HCT116 (cell line): ENCODE data around the gene PIGH. TPM values are rescaled to one million over a fixed set of nuclear protein-coding genes. Genes with fewer than 3 reads are reported as not detected.

Experiments
- ATAC-seq: fragments of 200-7000 bp; cut with Tn5 transposase; 2 replicates; pipeline ENCODE4 v1.9.1; 2020; ENCODE audit warnings: mild to moderate bottlenecking, moderate library complexity
- BruUV-seq: library from RNA; stranded (reverse); fragments of 400-500 nt; replicated peaks from 2 replicates; lab custom pipeline; 2021; lab: Mats Ljungman, UMichigan
- CTCF ChIA-PET: fragments of 300-600 bp; sonication (Branson Sonifier 250); formaldehyde crosslinking; loops from one replicate; lab custom pipeline; 2021; ENCODE audit warnings: antibody characterized with exemption; lab: Charles Lee
- POLR2A ChIA-PET: fragments of 300-600, 350-600 bp; sonication (Branson Sonifier 250); formaldehyde crosslinking; loops from one replicate; lab custom pipeline; 2021; ENCODE audit warnings: antibody characterized with exemption; lab: Charles Lee
- RAD21 ChIA-PET, 2 experiments: fragments of 300-600 bp; sonication (Branson Sonifier 250); formaldehyde crosslinking; loops; one replicate each; lab custom pipeline; 2023; ENCODE audit warnings: low total read pairs in 2 of 2; ENCODE audit not compliant: uncharacterized antibody in 2 of 2, unreplicated experiment in 2 of 2, low non-redundant PET in 1 of 2; lab: Charles Lee
- DNase-seq: peaks from one replicate; pipeline ENCODE4 v3.0.0-alpha.2; 2010; ENCODE audit warnings: low read depth, low spot score
- H2AFZ ChIP-seq: fragments of 200-600 bp; shearing (Covaris generic), sonication (generic); 2 replicates; pipeline ENCODE4 v1.6.1; 2017; ENCODE audit warnings: low read depth, mixed run types, mixed read lengths, antibody characterized with exemption, low read length; ENCODE audit not compliant: poor library complexity, severe bottlenecking
- H3K27ac ChIP-seq: 2 replicates; pipeline ENCODE4 v1.5.1; 2012; ENCODE audit warnings: low read depth, low read length
- H3K27me3 ChIP-seq: fragments of 200-600 bp; sonication (generic); 2 replicates; pipeline ENCODE4 v1.6.1; 2016; ENCODE audit warnings: mixed run types, low read length, mixed read lengths; ENCODE audit not compliant: insufficient read depth
- H3K36me3 ChIP-seq, 2 experiments: fragments of 200-500 bp in 1 of 2; fragments of 200-600 bp in 1 of 2; sonication (Bioruptor generic) in 1 of 2; sonication (generic) in 1 of 2; 2 replicates each; pipeline versions ENCODE4 v1.5.1 to v1.6.1; 2014 to 2016; ENCODE audit warnings: low read length in 2 of 2, inconsistent platforms in 1 of 2, mixed read lengths in 1 of 2, mixed run types in 1 of 2; ENCODE audit not compliant: insufficient read depth in 2 of 2, control insufficient read depth in 1 of 2
- H3K4me1 ChIP-seq, 2 experiments: fragments of 200-600 bp in 1 of 2; sonication (generic) in 1 of 2; 2 replicates each; pipeline versions ENCODE4 v1.5.1 to v1.6.1; 2012 to 2017; ENCODE audit warnings: low read length in 2 of 2, inconsistent platforms in 1 of 2, mild to moderate bottlenecking in 1 of 2, mixed read lengths in 1 of 2, mixed run types in 1 of 2, moderate library complexity in 1 of 2; ENCODE audit not compliant: insufficient read depth in 2 of 2, control insufficient read depth in 1 of 2
- H3K4me2 ChIP-seq: fragments of 200-600 bp; sonication (generic); 2 replicates; pipeline ENCODE4 v1.6.1; 2017; ENCODE audit warnings: mixed run types, low read length, mixed read lengths
- H3K4me3 ChIP-seq, 2 experiments: fragments of 200-600 bp in 1 of 2; sonication (generic) in 1 of 2; replicated peaks in 1 of 2; 2 replicates each; pipeline ENCODE4 v1.5.1; 2011 to 2016; ENCODE audit warnings: low read length in 2 of 2, control low read depth in 1 of 2, low read depth in 1 of 2, mild to moderate bottlenecking in 1 of 2, mixed read lengths in 1 of 2, mixed run types in 1 of 2
- H3K79me2 ChIP-seq: fragments of 200-600 bp; sonication (generic); 2 replicates; pipeline ENCODE4 v1.6.1; 2017; ENCODE audit warnings: mild to moderate bottlenecking, mixed run types, low read length, moderate library complexity, mixed read lengths; ENCODE audit not compliant: insufficient read depth
- H3K9ac ChIP-seq: fragments of 200-600 bp; sonication (generic); 2 replicates; pipeline ENCODE4 v1.6.1; 2016; ENCODE audit warnings: low read length, mixed read lengths
- H3K9me2 ChIP-seq: fragments of 200-600 bp; sonication (generic), shearing (Covaris generic); 2 replicates; pipeline ENCODE4 v1.6.1; 2017; ENCODE audit warnings: mixed run types, mild to moderate bottlenecking, moderate library complexity; ENCODE audit not compliant: insufficient read depth
- H3K9me3 ChIP-seq, 2 experiments: fragments of 200-500 bp in 1 of 2; fragments of 200-600 bp in 1 of 2; sonication (Bioruptor generic) in 1 of 2; sonication (generic) in 1 of 2; 2 replicates each; pipeline ENCODE4 v1.6.1; 2014 to 2017; ENCODE audit warnings: low read length in 2 of 2, mixed read lengths in 2 of 2, inconsistent platforms in 1 of 2, low read depth in 1 of 2, mild to moderate bottlenecking in 1 of 2, mixed run types in 1 of 2, moderate library complexity in 1 of 2; ENCODE audit not compliant: control insufficient read depth in 1 of 2, insufficient read depth in 1 of 2
- H4K20me1 ChIP-seq: fragments of 200-600 bp; sonication (generic), shearing (Covaris generic); 2 replicates; pipeline ENCODE4 v1.6.1; 2017; ENCODE audit warnings: mixed run types, mild to moderate bottlenecking, moderate library complexity; ENCODE audit not compliant: insufficient read depth
- ATF3 ChIP-seq: IDR thresholded peaks from 2 replicates; pipeline ENCODE4 v1.6.1; 2012
- CEBPB ChIP-seq: IDR thresholded peaks from 2 replicates; pipeline ENCODE4 v1.6.1; 2012; ENCODE audit warnings: low read depth
- CTCF ChIP-seq, 3 experiments: fragments of 200-600 bp in 1 of 3; sonication (generic) in 1 of 3; IDR thresholded peaks in 2 of 3; conservative IDR thresholded peaks in 1 of 3; 2 replicates each; pipeline ENCODE4 v1.5.1; 2012 to 2017; ENCODE audit warnings: low read depth in 2 of 3, low read length in 2 of 3, antibody characterized with exemption in 1 of 3, borderline replicate concordance in 1 of 3, control low read depth in 1 of 3, mild to moderate bottlenecking in 1 of 3, mixed read lengths in 1 of 3, mixed run types in 1 of 3, moderate library complexity in 1 of 3; ENCODE audit not compliant: insufficient read depth in 1 of 3
- EGR1 ChIP-seq: IDR thresholded peaks from 2 replicates; pipeline ENCODE4 v1.6.1; 2012; ENCODE audit warnings: low read depth
- ELF1 ChIP-seq: IDR thresholded peaks from 2 replicates; pipeline ENCODE4 v1.6.1; 2012; ENCODE audit warnings: low read depth, borderline replicate concordance
- EZH2 ChIP-seq: fragments of 200-600 bp; sonication (generic); IDR thresholded peaks from 2 replicates; pipeline ENCODE4 v1.6.1; 2017; ENCODE audit warnings: antibody characterized with exemption, mixed run types
- EZH2phosphoT487 ChIP-seq: fragments of 200-600 bp; IDR thresholded peaks from 2 replicates; pipeline ENCODE4 v1.6.1; 2018; ENCODE audit warnings: antibody characterized with exemption, borderline replicate concordance
- JUND ChIP-seq: IDR thresholded peaks from 2 replicates; pipeline ENCODE4 v1.6.1; 2012
- MAX ChIP-seq: IDR thresholded peaks from 2 replicates; pipeline ENCODE4 v1.6.1; 2012
- POLR2A ChIP-seq: IDR thresholded peaks from 2 replicates; pipeline ENCODE4 v1.7.0; 2011; ENCODE audit warnings: borderline replicate concordance; ENCODE audit not compliant: insufficient read depth, insufficient read length; ENCODE audit errors: extremely low read depth
- POLR2AphosphoS5 ChIP-seq: IDR thresholded peaks from 2 replicates; pipeline ENCODE4 v1.6.1; 2011; ENCODE audit warnings: mild to moderate bottlenecking, low read depth, low read length, moderate library complexity
- RAD21 ChIP-seq: IDR thresholded peaks from 2 replicates; pipeline ENCODE4 v1.6.1; 2012; ENCODE audit warnings: low read depth, mild to moderate bottlenecking
- REST ChIP-seq: IDR thresholded peaks from 2 replicates; pipeline ENCODE4 v1.6.1; 2012; ENCODE audit warnings: low read depth
- SIN3A ChIP-seq: IDR thresholded peaks from 2 replicates; pipeline ENCODE4 v1.6.1; 2012; ENCODE audit warnings: low read depth
- SP1 ChIP-seq: IDR thresholded peaks from 2 replicates; pipeline ENCODE4 v1.6.1; 2012; ENCODE audit warnings: low read depth
- SRF ChIP-seq: IDR thresholded peaks from 2 replicates; pipeline ENCODE4 v1.6.1; 2012; ENCODE audit warnings: low read depth
- TCF7L2 ChIP-seq: IDR thresholded peaks from 2 replicates; pipeline ENCODE4 v1.7.0; 2011; ENCODE audit warnings: borderline replicate concordance, inconsistent platforms; ENCODE audit not compliant: insufficient read depth, insufficient read length; ENCODE audit errors: extremely low read depth
- YY1 ChIP-seq: IDR thresholded peaks from 2 replicates; pipeline ENCODE4 v1.6.1; 2011; ENCODE audit warnings: low read length, low read depth, moderate library complexity, mild to moderate bottlenecking; ENCODE audit not compliant: insufficient replicate concordance; ENCODE audit errors: extremely low read depth
- ZBTB33 ChIP-seq: IDR thresholded peaks from 2 replicates; pipeline ENCODE4 v1.6.1; 2011; ENCODE audit warnings: mild to moderate bottlenecking, low read length, moderate library complexity; ENCODE audit not compliant: insufficient replicate concordance; ENCODE audit errors: extremely low read depth
- ZNF274 ChIP-seq: fragments of 200-500 bp; sonication (Bioruptor generic); IDR thresholded peaks from 2 replicates; pipeline ENCODE4 v1.6.1; 2014; ENCODE audit warnings: mild to moderate bottlenecking, low read depth, low read length, inconsistent platforms
- intact Hi-C: fragments of 100-400 bp; cut with micrococcal nuclease; formaldehyde crosslinking; loops from 2 replicates; pipeline ENCODE4 v1.10.0; 2022
- total RNA-seq: library from RNA; stranded (reverse); gene quantifications from one replicate; pipeline ENCODE4 v1.2.1, GENCODE V29; 2021; ENCODE audit not compliant: unreplicated experiment

The PIGH gene
- total RNA-seq, 1 experiment from 2014 or later, result 20.9 TPM

GRCh38 chr14:67567654-67568053, 32.4 kb downstream of the PIGH start:
- no peak for ATAC-seq
- no peaks in the 10 kb centered on the region for H3K9me3 ChIP-seq
- ChIA-PET POLR2A (no interaction called here), CTCF (interaction anchor here (1.3 to 1.5 kb wide), 2 partner anchors 41 to 140 kb away, joined by 3 to 4 read pairs; no protein-coding TSS in a partner anchor), RAD21 (no interaction called here)
- intact Hi-C loops, result no loop called here
- no peak for TF ChIP-seq SP1
- no peak for TF ChIP-seq ZBTB33
- TF ChIP-seq ZNF274, result no peak
- TF ChIP-seq POLR2AphosphoS5, result no peak
- no peak for TF ChIP-seq SRF
- TF ChIP-seq RAD21, result no peak
- no peak for TF ChIP-seq EZH2phosphoT487
- no peak for TF ChIP-seq EZH2
- TF ChIP-seq EGR1, result no peak
- no peak for TF ChIP-seq TCF7L2
- TF ChIP-seq ATF3, result no peak
- TF ChIP-seq ELF1, result no peak
- no peak for TF ChIP-seq YY1
- TF ChIP-seq POLR2A, result no peak
- TF ChIP-seq CTCF (IDR thresholded peaks at IDR 0.05 in 2 of 3, conservative IDR thresholded peaks at IDR 0.05 in 1 of 3; ENCODE audit: borderline replicate concordance in 1 of 3, insufficient read depth in 1 of 3, low read depth in 2 of 3, low read length in 2 of 3), result no peak
- no peak for TF ChIP-seq JUND
- no peak for TF ChIP-seq REST
- TF ChIP-seq SIN3A, result no peak
- no peak for TF ChIP-seq CEBPB
- TF ChIP-seq MAX, result no peak
- H2AFZ ChIP-seq, result no peak overlapping the region
- H3K79me2 ChIP-seq, result no peaks in the 10 kb centered on the region
- BruUV-seq, result no TSS peak
- H3K27ac ChIP-seq, result no peak overlapping the region
- no peak overlapping the region for H3K4me2 ChIP-seq
- no peak overlapping the region for H3K4me3 ChIP-seq
- no peaks in the 10 kb centered on the region for H3K36me3 ChIP-seq
- no peak overlapping the region for H3K9ac ChIP-seq
- no peak for DNase-seq
- H4K20me1 ChIP-seq, result no peaks in the 10 kb centered on the region
- H3K4me1 ChIP-seq, result no peaks in the 10 kb centered on the region; a peak in 1 of 4 replicates
- H3K27me3 ChIP-seq, result no peaks in the 10 kb centered on the region
- H3K9me2 ChIP-seq, result no peaks in the 10 kb centered on the region
